CD4-positive, alpha-beta T cell treated with Interleukin-4 for 1 hour (primary cell): ENCODE measurements around the gene ERO1B.

Experiments used
- DNase-seq, 2 donors: peaks; one replicate each; pipeline ENCODE4 v3.0.0-alpha.2; 2020 to 2022

ERO1B gene

GRCh38 chr1:236292425-236292824 is 10.7 kb upstream of the ERO1B start:
- no peak for DNase-seq

GRCh38 chr1:236289492-236290131 is 7.9 kb upstream of the ERO1B start:
- DNase-seq = no peak

DNA sequence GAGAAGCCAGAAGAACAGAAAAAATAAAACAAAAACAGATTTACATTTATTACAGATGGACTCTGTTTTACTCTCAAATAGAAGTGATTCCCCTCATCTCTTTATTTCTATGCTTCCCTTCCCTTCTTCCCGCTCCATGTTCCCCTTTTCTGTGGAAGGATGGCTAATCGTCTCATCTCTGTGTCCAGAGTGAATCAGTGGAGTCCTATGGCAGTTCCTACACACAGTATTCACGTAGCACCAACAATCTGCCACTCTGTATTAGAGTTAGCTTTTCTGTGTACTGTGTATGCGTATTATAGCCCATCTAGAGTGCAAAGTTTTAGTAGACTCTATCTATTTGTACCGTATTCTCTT is 6.8 kb upstream of the ERO1B start:
- no peak for DNase-seq

DNA sequence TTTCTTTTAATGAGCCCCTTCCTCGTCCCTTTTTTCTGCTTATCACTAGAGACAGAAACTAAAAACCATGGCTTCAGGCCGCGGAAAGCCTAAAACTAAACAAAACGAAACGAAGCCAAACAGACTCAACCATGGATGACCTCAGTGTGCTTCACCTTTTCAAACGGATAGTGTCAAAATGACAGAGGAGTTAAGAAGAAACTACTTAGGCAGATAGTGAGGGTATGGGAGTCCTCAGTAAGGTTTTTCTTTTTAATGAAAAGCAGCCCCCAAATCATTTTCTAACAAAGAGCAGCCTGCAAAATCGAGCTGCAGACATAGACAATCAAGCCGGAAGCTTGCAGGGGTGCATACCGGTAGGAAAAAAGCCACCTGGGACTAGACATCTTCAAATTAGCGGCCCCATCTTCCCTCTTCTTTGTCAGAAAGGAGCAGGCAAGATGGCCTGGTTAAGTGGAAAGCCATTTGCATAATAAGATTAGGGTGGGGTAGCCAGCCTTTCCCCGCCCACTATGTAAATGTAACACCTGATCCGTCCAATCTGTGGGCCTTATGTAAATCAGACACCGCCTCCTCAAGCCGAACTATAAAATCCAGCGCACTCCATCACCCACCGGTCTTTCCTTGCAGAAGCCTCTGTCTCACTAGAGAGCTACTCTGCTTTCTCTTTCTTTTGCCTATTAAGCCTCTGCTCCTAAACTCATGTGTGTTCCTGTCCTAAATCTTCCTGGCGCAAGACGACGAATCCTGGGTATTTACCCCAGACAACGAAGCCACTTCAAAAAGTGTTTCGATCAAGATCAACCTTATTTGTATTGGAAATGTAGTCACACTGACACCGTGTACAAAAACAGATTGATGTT is 6.2 kb upstream of the ERO1B start:
- DNase-seq = no peak

DNA sequence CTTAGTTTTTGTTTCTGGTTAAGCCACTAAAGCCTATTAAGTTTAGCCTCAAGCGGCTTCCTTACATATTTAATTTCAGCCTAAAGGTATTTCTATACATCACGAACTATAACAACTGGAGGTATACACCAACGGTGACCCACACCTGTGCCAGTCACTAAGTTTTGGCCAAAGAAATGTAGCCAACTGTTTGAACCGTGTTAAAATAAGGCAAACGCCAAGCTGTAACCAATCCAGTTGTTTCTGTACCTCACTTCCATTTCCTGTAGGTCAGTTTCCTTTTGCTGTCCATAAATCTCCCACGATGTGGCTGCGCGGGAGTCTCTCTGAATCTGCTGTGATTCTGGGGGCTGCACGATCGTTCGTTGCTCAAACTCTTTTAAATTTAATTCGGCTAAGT is 5.6 kb upstream of the ERO1B start:
- DNase-seq = no peak

DNA sequence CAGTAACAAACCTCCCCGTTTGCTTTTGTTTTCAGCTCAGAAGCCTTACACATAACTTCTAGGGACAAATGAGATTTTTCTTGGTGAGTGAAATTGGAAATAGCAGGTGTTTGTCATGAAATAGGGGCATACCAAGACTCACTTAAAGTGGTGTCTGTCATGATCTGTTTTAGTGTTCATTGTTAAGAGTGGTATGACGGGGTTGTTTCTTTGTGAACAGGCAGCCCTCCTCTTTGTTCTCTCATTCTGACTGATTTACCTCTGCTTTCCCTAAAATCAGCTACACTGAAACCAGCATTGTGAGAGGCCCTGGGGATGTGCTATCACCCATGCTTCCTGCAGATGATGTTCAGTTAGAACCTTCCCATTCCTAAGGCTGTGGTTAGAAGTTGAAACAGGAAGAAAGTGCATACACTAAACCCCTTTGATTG is 2.5 kb upstream of the ERO1B start:
- peak in 1 of 2 donors; percentile 22 for DNase-seq

GRCh38 chr1:236282719-236283118 is 961 bp upstream of the ERO1B start:
- DNase-seq = no peak

GRCh38 chr1:236282425-236282716 is 613 bp upstream of the ERO1B start:
- DNase-seq = no peak

DNA sequence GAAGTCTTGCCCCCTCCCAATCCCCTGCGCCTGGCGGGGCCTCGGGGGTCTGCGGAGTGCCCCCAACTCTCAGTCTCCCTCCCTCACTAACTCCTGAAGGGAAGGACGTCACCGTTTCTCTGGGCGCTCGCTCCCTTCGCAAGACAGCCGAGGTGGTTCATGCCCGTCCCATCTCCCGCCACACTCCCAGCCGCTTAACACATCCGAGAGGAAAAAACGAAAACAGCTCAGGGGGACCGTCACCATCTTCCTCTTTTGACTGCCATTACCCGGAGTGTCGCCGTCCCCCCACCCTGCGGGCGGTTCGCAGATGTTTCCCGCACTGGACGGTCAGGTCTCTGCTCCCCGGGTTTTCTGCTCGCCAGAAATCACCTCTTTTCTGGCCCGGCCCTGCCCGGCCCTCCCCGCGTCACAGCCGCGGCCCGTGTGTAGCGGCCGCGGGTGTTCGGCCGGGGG is 532 bp downstream of the ERO1B start:
- DNase-seq = peak; percentile 39 to 42

DNA sequence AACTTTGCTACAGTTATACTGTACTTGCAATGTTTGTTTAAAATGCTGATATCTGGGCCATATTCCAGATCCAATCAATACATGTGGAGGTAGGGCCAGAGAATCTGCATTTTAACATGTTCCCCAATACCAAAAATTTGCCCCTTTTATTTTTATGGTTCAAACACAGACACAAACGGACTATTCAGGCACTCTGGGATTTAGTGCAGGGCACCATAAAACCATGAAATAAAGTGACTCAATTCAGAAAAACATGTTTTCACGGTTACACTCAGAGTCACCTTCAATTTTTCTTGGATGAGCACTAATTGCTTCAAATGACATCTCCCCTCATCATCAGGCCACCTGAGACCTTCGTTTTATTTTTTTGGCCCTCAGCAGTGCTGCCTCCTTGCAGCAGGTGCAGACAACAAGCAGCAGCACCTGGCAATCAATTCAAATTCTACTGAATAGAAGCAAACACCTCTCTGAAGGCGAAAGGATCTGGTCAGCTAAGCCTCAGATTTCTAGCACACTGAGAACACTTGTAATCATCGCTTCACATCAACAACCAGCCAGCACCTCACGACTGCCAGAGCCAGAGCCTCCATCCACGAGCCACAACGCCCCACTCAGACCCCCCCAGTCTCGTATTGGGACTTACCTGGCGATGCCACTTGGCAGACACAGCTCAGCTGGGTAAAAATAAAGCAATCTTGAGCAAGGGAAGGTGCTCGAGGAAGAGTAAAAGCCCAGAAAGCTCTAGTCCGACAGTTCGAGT is 1.1 kb downstream of the ERO1B start:
- DNase-seq = peak; percentile 19 to 40

DNA sequence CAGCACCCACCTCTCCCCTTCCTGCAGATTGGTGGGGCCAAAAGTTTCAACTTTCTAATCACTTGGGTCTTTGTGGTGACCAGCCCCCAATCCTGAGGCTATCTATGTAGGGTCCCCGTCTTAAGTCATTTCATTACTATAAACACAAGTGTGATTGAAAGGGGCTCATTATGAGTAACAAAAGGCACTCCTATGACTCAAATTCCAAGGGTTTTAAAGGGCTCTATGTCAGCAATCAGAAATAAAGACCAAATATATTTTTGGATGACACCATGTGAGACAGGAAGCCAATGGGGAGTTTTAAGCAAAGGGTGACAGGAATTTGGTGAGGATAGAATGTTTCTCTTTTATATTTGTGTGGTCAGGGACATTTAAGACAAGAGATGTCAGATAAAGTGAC is 6.2 kb downstream of the ERO1B start:
- DNase-seq = no peak

DNA sequence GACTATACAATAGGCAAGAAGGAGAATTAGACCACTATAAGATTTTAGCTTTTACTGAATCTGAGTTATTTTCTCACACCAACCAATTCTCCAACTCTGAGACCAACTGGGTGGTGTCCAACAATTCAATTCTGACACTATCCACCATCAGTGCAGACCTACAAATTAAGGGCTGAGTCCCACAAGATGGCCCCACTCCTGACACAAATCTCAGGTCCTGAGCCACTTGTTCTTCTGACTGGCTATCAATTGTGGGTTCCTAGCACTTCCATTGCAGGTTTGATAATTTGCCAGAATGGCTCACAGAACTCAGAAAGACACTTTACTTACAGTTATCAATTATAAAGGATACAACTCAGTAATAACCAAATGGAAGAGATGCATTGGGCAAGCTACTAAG is 6.7 kb downstream of the ERO1B start:
- DNase-seq = no peak

DNA sequence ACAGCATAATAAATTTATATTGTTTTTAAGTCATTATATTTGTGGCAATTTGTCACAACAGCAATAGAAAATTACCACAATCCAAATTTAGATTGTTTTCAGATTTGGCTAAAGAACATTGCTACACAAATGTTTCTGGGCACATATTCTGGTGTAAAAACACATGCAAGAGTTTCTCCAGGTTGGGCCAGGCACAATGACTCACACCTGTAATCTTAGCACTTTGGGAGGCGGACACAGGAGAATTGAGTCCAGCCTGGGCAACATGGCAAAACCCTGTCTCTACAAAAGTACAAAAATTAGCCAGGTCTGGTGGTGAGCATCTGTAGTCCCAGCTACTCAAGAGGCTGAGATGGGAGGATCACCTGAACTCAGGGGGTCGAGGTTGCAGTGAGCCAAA is 8.4 kb downstream of the ERO1B start:
- DNase-seq = no peak

GRCh38 chr1:236269439-236269838 is 12.3 kb downstream of the ERO1B start:
- no peak for DNase-seq

- DNase-seq = no peak
Measured at GRCh38 chr1:236261898-236262297, 19.9 kb downstream of the ERO1B start.

DNA sequence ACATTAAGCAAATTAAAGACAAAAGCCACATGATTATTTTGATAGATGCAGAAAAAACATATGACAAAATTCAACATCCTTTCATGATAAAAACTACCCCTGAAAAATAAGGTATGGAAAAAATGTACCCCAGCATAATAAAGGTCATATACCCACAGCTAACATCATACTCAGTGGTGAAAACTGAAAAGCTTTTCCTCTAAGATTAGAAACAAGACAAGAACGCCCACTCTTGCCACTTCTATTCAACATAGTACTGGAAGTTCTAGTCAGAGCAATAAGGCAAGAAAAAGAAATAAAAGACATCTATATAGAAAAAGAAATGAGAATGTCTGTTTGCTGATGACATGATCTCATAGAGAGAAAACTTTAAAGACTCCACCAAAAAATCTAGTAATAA is 20.7 kb downstream of the ERO1B start:
- no peak for DNase-seq

DNA sequence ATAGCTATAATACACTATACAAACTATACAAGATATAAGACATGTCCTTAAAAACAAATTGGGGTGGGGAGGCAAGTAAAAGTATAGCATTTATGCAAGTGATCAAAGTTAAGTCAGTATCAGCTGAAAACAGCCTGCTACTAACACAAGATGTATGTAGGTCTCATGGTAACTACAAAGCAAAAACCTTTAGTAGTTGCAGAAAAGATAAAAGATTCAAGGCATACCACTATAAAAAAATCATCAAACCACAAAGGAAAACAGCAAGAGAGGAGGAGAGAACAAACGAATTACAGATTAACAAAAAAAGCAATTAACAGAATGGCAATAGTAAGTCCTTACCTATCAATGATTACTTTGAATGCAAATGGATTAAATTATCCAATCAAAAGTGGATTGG is 22.7 kb downstream of the ERO1B start:
- DNase-seq = peak in 1 of 2 donors; percentile 4

- no peak for DNase-seq
Measured at GRCh38 chr1:236258114-236258622, 23.6 kb downstream of the ERO1B start.

GRCh38 chr1:236257216-236257615 is 24.5 kb downstream of the ERO1B start:
- no peak for DNase-seq

- no peak for DNase-seq
Measured at GRCh38 chr1:236253918-236254637, 27.7 kb downstream of the ERO1B start.

- DNase-seq = no peak
Measured at GRCh38 chr1:236253119-236253518, 28.6 kb downstream of the ERO1B start.

GRCh38 chr1:236251587-236251986 is 30.2 kb downstream of the ERO1B start:
- no peak for DNase-seq

GRCh38 chr1:236247286-236247685 is 34.5 kb downstream of the ERO1B start:
- no peak for DNase-seq
